Upper lobe of right lung (tissue), 1 donor: ENCODE data around the gene KLF1. TPM values are rescaled to one million over a fixed set of nuclear protein-coding genes. Genes with fewer than 3 reads are reported as not detected.
"Not testable (repeated sequence)": the region's sequence is repeated elsewhere in the genome, so short reads cannot be mapped to it uniquely, and the experiment has no call there.

Experiments used
- ATAC-seq: fragments of 200-7000 bp; cut with Tn5 transposase; one replicate; pipeline ENCODE4 v1.9.1; 2020; ENCODE audit warnings: mild to moderate bottlenecking, moderate library complexity
- DNase-seq: peaks from one replicate; pipeline ENCODE4 v3.0.0-alpha.2; 2020
- H3K27ac ChIP-seq: fragments of 200-600 bp; one replicate; pipeline ENCODE4 v1.8.0; 2022
- H3K27me3 ChIP-seq: fragments of 200-600 bp; one replicate; pipeline ENCODE4 v1.8.0; 2022; ENCODE audit warnings: mild to moderate bottlenecking
- H3K36me3 ChIP-seq: fragments of 200-600 bp; one replicate; pipeline ENCODE4 v1.8.0; 2022
- H3K4me1 ChIP-seq: fragments of 200-600 bp; one replicate; pipeline ENCODE4 v1.8.0; 2022
- H3K4me3 ChIP-seq: fragments of 200-600 bp; one replicate; pipeline ENCODE4 v1.8.0; 2022; ENCODE audit warnings: mild to moderate bottlenecking
- H3K9me3 ChIP-seq: fragments of 200-600 bp; one replicate; pipeline ENCODE4 v1.8.0; 2022
- intact Hi-C: fragments of 100-400 bp; cut with DNase I; formaldehyde crosslinking; loops from one replicate; pipeline ENCODE4 v1.11.0; 2022
- total RNA-seq: library from RNA; stranded (reverse); fragmentation: NEBNext Ultra II Directional; extraction: Animal tissue kit (Norgen Biotek cat#: 25700); gene quantifications from one replicate; pipeline ENCODE4 v1.2.1, GENCODE V29; 2021
- TF ChIP-seq, protein P1 (sequence below): fragments of 200-600 bp; IDR thresholded peaks from one replicate; pipeline ENCODE4 v1.8.0; 2022; ENCODE audit warnings: antibody characterized with exemption
- donor health status: DM: no; HTN: yes; CAD: no; lungs with severe emphysema.

The KLF1 gene
- total RNA-seq, 1 donor from 2014 or later = not detected

DNA sequence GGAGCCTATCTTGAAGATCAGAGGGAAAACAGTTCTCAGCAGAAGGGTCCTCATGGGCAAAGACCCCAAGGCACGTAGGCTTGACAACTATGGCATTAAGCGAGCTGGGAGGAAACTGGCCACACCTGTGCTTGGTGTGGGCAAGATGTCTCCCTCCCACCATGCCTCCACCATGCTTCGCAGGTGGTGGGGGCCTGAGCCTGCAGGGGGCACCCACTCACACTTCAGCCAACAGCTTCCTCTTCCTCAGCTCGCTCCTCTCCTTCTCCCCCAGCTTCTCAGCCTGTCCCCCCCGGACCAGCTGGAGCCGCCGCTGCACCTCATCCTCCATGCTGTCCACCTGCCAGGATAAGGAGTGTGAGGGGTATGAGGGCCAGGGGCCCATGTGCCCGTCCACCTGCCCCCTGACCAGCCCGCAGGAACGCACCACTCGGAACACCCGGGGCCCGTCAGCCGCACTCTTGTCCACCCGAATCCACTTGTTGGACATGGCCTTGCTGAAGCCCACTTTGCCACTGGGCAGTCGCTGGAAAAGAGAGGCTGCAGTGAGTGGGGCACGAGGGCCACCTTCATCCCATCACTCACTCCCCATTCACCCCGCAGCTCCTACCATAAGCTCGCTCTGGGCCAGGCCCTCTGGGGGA is 43.1 kb upstream of the KLF1 start:
- peaks cover 54% of the 10 kb centered on the region for H3K36me3 ChIP-seq
- ATAC-seq (no peak), DNase-seq (no peak)
- H3K27me3 ChIP-seq = no peaks in the 10 kb centered on the region
- no peak overlapping the region for H3K27ac ChIP-seq
- peaks cover 14% of the 10 kb centered on the region for H3K4me1 ChIP-seq
- H3K4me3 ChIP-seq = no peak overlapping the region
- TF ChIP-seq, protein P1, sequence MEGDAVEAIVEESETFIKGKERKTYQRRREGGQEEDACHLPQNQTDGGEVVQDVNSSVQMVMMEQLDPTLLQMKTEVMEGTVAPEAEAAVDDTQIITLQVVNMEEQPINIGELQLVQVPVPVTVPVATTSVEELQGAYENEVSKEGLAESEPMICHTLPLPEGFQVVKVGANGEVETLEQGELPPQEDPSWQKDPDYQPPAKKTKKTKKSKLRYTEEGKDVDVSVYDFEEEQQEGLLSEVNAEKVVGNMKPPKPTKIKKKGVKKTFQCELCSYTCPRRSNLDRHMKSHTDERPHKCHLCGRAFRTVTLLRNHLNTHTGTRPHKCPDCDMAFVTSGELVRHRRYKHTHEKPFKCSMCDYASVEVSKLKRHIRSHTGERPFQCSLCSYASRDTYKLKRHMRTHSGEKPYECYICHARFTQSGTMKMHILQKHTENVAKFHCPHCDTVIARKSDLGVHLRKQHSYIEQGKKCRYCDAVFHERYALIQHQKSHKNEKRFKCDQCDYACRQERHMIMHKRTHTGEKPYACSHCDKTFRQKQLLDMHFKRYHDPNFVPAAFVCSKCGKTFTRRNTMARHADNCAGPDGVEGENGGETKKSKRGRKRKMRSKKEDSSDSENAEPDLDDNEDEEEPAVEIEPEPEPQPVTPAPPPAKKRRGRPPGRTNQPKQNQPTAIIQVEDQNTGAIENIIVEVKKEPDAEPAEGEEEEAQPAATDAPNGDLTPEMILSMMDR = no peak
- intact Hi-C loops = no loop called here
- no peaks in the 10 kb centered on the region for H3K9me3 ChIP-seq

GRCh38 chr19:12924621-12925310 is 37.8 kb upstream of the KLF1 start:
- TF ChIP-seq, protein P1 = no peak

GRCh38 chr19:12922959-12923358 is 36.0 kb upstream of the KLF1 start:
- DNase-seq = no peak
- Histone ChIP-seq H3K27ac (no peak overlapping the region), H3K27me3 (no peaks in the 10 kb centered on the region), H3K4me3 (no peak overlapping the region), H3K36me3 (peaks cover 57% of the 10 kb centered on the region), H3K4me1 (peaks cover 5% of the 10 kb centered on the region), H3K9me3 (no peaks in the 10 kb centered on the region)
- ATAC-seq = no peak
- intact Hi-C loops = no loop called here
- TF ChIP-seq, protein P1 = no peak

More at GRCh38 chr19:12924621-12925310, 37.8 kb upstream of the KLF1 start:
- Histone ChIP-seq H3K27ac (no peak overlapping the region), H3K9me3 (no peaks in the 10 kb centered on the region), H3K36me3 (peaks cover 75% of the 10 kb centered on the region), H3K27me3 (no peaks in the 10 kb centered on the region), H3K4me1 (no peaks in the 10 kb centered on the region), H3K4me3 (no peak overlapping the region)
- DNase-seq (no peak), ATAC-seq (peak; percentile 13)
- intact Hi-C loops = no loop called here

GRCh38 chr19:12921047-12921446 is 34.0 kb upstream of the KLF1 start:
- H3K36me3 ChIP-seq = peaks cover 40% of the 10 kb centered on the region
- TF ChIP-seq, protein P1 = no peak
- H3K27ac ChIP-seq = no peak overlapping the region
- no peaks in the 10 kb centered on the region for H3K9me3 ChIP-seq
- intact Hi-C loops = no loop called here
- peaks cover 5% of the 10 kb centered on the region for H3K4me1 ChIP-seq
- no peaks in the 10 kb centered on the region for H3K27me3 ChIP-seq
- DNase-seq (no peak), ATAC-seq (no peak)
- H3K4me3 ChIP-seq = no peak overlapping the region

DNA sequence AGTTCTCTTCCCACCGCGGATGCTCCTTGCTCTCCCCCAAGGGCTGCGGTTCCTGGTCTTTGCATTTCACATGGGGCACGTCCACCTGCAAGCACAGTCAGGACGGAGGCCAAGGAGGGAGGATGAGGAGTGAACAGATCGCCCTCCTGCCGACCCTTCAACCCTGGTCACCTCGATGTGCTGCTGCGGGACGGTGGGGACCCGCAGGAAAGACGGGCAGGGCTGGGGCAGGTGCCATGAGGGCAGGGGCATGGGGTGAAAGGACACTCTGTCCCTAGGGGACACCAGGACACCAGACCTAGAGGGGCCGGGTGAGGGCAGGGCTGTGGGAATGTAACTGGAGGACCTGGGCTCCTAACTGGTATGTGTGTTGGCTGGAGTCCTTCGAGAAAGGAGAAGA is 31.3 kb upstream of the KLF1 start:
- intact Hi-C loops = no loop called here
- TF ChIP-seq, protein P1 = no peak
- DNase-seq (no peak), ATAC-seq (no peak)
- peaks cover 12% of the 10 kb centered on the region for H3K36me3 ChIP-seq
- H3K9me3 ChIP-seq = no peaks in the 10 kb centered on the region
- peaks cover 15% of the 10 kb centered on the region for H3K4me1 ChIP-seq
- no peaks in the 10 kb centered on the region for H3K27me3 ChIP-seq
- no peak overlapping the region for H3K27ac ChIP-seq
- H3K4me3 ChIP-seq = no peak overlapping the region

GRCh38 chr19:12915860-12916259 is 28.9 kb upstream of the KLF1 start:
- H3K4me3 ChIP-seq, H3K27me3 ChIP-seq, intact Hi-C loops, H3K9me3 ChIP-seq, H3K36me3 ChIP-seq, ATAC-seq, DNase-seq, H3K27ac ChIP-seq: not testable (repeated sequence)
- peaks cover 24% of the 10 kb centered on the region for H3K4me1 ChIP-seq
